HAP-1 (cell line): Measurements from ENCODE around the gene CHRNA10.
A peak's percentile ranks its signal among the peaks of the same experiment; 100 is the strongest.
"Not testable (repeated sequence)": the region's sequence is repeated elsewhere in the genome, so short reads cannot be mapped to it uniquely, and the experiment has no call there.

ENCODE experiments used
- DNase-seq, 2 experiments: peaks; one replicate each; pipeline ENCODE4 v3.0.0-alpha.2; 2016 to 2020; ENCODE audit warnings: low spot score in 2 of 2
- H3K27me3 ChIP-seq: fragments of 250-450 bp; sonication (Bioruptor Pico); 2 replicates; pipeline ENCODE4 v1.5.1; 2020; ENCODE audit warnings: low read depth, mild to moderate bottlenecking, moderate library complexity
- H3K36me3 ChIP-seq: fragments of 250-450 bp; sonication (Bioruptor Pico); replicated peaks from 2 replicates; pipeline ENCODE4 v1.5.1; 2020; ENCODE audit warnings: mild to moderate bottlenecking
- H3K4me1 ChIP-seq: fragments of 250-450 bp; sonication (Bioruptor Pico); 2 replicates; pipeline ENCODE4 v1.5.1; 2020; ENCODE audit warnings: mild to moderate bottlenecking
- H3K4me3 ChIP-seq: fragments of 250-450 bp; sonication (Bioruptor Pico); 2 replicates; pipeline ENCODE4 v1.5.1; 2020; ENCODE audit warnings: mild to moderate bottlenecking, moderate library complexity
- H3K9me3 ChIP-seq: fragments of 250-450 bp; sonication (Bioruptor Pico); 2 replicates; pipeline ENCODE4 v1.5.1; 2020; ENCODE audit warnings: mild to moderate bottlenecking, moderate library complexity
- in situ Hi-C: fragments of 300-500 bp; cut with MboI; formaldehyde crosslinking; loops from 3 replicates; pipeline ENCODE4 v1.14.3; 2020; ENCODE audit warnings: low sequenced_read_pairs, inconsistent platforms, mixed read lengths

The CHRNA10 gene

GRCh38 chr11:3657331-3657730 lies 13.9 kb downstream of the CHRNA10 start:
- H3K4me3 ChIP-seq, H3K27me3 ChIP-seq, in situ Hi-C loops, DNase-seq, H3K4me1 ChIP-seq, H3K9me3 ChIP-seq, H3K36me3 ChIP-seq: not testable (repeated sequence)

GRCh38 chr11:3655547-3655946 lies 15.6 kb downstream of the CHRNA10 start:
- Histone ChIP-seq H3K4me3 (no peak overlapping the region), H3K27me3 (no peaks in the 10 kb centered on the region), H3K4me1 (no peaks in the 10 kb centered on the region), H3K9me3 (no peaks in the 10 kb centered on the region), H3K36me3 (no peaks in the 10 kb centered on the region)
- in situ Hi-C loops, result no loop called here
- no peak for DNase-seq

DNA sequence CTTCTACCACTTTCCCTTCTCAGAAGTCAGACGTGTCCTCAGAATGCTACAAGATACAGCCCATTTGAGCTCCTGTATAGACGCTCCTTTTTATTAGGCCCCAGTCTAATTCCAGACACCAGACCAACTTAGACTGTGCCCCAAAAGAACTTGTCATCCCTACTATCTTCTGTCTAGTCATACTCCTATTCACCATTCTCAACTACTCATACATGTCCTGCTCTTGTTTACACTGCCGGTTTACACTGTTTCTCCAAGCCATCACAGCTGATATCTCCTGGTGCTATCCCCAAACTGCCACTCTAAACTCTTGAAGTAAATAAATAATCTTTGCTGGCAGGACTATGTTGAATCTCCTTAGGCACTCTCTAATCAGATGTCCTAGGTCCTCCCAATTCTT lies 18.7 kb downstream of the CHRNA10 start:
- H3K4me3 ChIP-seq, H3K4me1 ChIP-seq, H3K9me3 ChIP-seq, in situ Hi-C loops, DNase-seq, H3K36me3 ChIP-seq, H3K27me3 ChIP-seq: not testable (repeated sequence)

- H3K27me3 ChIP-seq, result not testable (repeated sequence)
Measured at GRCh38 chr11:3649374-3649773, 21.8 kb downstream of the CHRNA10 start.

GRCh38 chr11:3648843-3649242 lies 22.3 kb downstream of the CHRNA10 start:
- H3K27me3 ChIP-seq, H3K4me1 ChIP-seq, DNase-seq, H3K4me3 ChIP-seq, H3K9me3 ChIP-seq, in situ Hi-C loops, H3K36me3 ChIP-seq: not testable (repeated sequence)

More at GRCh38 chr11:3649374-3649773, 21.8 kb downstream of the CHRNA10 start:
- H3K36me3 ChIP-seq, DNase-seq, H3K9me3 ChIP-seq, in situ Hi-C loops, H3K4me1 ChIP-seq, H3K4me3 ChIP-seq: not testable (repeated sequence)

GRCh38 chr11:3645552-3645951 lies 25.6 kb downstream of the CHRNA10 start:
- DNase-seq, result no peak
- 0 out of 2 replicates have a peak, but pooled peaks cover 2% of the 10 kb centered on the region for H3K27me3 ChIP-seq
- peaks cover 11% of the 10 kb centered on the region for H3K4me1 ChIP-seq
- H3K36me3 ChIP-seq, result no peaks in the 10 kb centered on the region
- in situ Hi-C loops, result no loop called here
- no peaks in the 10 kb centered on the region for H3K9me3 ChIP-seq
- no peak overlapping the region for H3K4me3 ChIP-seq

DNA sequence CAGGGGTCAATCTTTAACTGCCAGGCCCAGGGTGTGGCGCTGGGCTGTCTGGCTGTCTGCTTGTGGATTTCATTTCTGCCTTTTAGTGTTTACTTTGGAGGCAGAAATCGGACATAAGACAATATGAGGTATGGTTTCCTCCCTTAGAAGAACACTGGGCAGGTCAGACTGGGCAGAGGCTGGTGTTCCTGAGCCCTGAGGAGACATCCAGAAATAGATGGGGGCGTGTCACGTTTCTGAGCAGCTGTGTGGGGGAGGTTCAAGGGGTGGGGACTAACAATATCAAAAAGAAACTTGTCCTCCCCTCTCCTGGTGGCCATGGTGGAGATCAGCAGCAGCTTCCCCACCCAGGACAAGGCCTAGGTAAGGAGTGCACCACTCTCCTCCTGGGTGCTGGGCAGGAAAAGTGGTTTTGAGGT lies 26.4 kb downstream of the CHRNA10 start, which contains the start of gene ART1:
ART1 (plus strand) TSS at position 312 of the 419 bp plus-strand sequence. CDS start 14,086 bp downstream, outside the sequence.
- H3K36me3 ChIP-seq, result no peaks in the 10 kb centered on the region
- H3K4me3 ChIP-seq, result no peak within 1 kb of the TSS
- H3K27me3 ChIP-seq, result 0 out of 2 replicates have a peak, but pooled peaks cover 2% of the 10 kb centered on the region
- in situ Hi-C loops, result no loop called here
- H3K9me3 ChIP-seq, result no peaks in the 10 kb centered on the region
- DNase-seq, result no peak
- H3K4me1 ChIP-seq, result peaks cover 11% of the 10 kb centered on the region

DNA sequence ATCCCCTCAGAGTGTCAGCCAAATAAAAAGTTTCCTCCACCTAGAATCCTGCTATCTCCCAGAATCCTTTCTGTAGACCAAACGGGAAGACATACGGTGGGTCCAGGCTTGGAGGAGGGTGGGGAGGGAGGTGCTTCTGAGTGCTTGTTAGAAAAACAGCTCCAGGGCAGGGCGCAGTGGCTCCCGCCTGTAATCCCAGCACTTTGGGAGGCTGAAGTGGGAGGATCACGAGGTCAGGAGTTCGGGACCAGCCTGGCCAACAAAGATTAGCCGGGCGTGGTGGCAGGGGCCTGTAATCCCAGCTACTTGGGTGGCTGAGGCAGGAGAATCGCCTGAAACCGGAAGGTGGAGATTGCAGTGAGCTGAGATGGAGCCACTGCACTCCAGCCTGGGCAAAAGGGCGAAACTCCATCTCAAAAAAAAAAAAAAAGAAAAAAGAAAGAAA lies 28.1 kb downstream of the CHRNA10 start:
- H3K9me3 ChIP-seq, H3K27me3 ChIP-seq, H3K36me3 ChIP-seq, in situ Hi-C loops: not testable (repeated sequence)
- peaks cover 11% of the 10 kb centered on the region for H3K4me1 ChIP-seq
- peak in 1 of 2 experiments; percentile 53 for DNase-seq
- peak overlapping the region; percentile 38 for H3K4me3 ChIP-seq

DNA sequence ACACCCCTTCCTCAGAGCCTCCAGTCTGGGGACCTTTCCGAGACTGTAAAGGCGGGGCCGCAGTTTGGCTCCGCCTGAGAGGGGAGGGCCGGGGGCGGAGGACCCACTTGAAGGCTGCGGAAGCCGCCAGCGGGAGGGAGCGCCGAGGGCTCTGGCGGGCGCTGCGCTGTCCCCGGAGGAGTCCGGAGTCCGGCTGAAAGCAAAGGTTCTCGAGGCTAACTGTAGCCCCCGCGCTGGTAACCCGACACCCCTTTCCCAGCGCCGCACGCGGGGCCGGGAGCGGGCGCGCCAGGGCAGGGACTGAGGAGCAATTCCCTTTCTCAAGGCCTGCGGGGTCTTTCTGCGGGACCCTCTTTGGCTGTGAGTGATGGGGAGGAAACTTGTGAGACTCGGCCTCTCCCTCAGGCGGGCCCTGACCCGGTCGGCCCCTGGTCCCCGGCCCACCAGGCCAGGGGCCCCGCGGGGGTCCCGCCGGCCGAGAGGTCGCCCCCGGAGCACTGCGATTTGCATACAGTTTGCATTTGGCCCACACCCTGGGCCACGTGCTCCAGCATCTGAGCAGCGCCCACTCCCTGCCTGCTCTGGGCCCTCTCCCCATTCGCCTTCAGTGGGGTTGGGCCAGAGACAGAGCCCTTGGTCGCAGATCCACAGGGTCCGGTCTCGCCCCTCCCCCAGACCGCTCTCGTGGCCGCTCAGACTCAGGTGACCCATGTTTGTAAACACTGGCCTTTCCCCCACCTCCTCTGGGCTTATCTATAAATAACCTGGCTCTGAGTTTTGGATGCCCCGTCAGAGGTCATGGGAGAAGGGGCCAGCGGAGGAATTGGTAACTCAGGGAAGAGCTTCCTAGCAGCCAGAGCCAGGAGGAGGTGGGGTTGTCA lies 28.9 kb downstream of the CHRNA10 start:
- H3K4me1 ChIP-seq, result peaks cover 11% of the 10 kb centered on the region
- H3K36me3 ChIP-seq, result no peaks in the 10 kb centered on the region
- H3K9me3 ChIP-seq, result no peaks in the 10 kb centered on the region
- DNase-seq, result peak; percentile 77 to 96
- in situ Hi-C loops, result no loop called here
- H3K27me3 ChIP-seq, result no peaks in the 10 kb centered on the region
- peak overlapping the region; percentile 38 for H3K4me3 ChIP-seq

- Histone ChIP-seq H3K27me3 (no peaks in the 10 kb centered on the region), H3K4me1 (peaks cover 11% of the 10 kb centered on the region), H3K9me3 (no peaks in the 10 kb centered on the region), H3K4me3 (peak within 1 kb of the TSS; percentile 38), H3K36me3 (no peaks in the 10 kb centered on the region)
- DNase-seq, result no peak
- in situ Hi-C loops, result no loop called here
Measured at GRCh38 chr11:3641701-3642070, 29.5 kb downstream of the CHRNA10 start, which contains the start of gene ART5. ART5 (minus strand) TSS chr11:3641992; CDS start chr11:3641862, 130 bp downstream.

DNA sequence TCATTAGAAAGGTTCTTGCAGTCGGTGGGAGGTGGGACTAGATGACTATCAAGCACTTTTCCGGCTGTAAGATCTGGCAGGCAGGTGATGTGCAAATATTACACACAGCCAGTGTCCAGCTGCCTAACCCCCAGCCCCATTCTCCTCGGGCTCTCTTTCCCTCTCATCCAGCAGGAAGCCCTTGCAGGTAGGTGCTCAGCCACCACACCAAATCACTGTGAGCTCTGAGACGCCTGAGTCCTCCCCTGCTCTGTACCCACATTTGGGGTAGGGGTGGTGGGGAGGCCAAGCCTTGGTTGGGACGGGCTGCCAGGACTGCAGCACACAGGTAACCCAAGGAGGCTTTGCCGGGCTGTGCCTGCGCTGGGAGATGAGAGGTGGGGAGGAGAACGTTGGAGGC lies 30.0 kb downstream of the CHRNA10 start:
- no peaks in the 10 kb centered on the region for H3K36me3 ChIP-seq
- in situ Hi-C loops, result no loop called here
- no peak overlapping the region for H3K4me3 ChIP-seq
- H3K9me3 ChIP-seq, result no peaks in the 10 kb centered on the region
- peaks cover 11% of the 10 kb centered on the region for H3K4me1 ChIP-seq
- DNase-seq, result no peak
- H3K27me3 ChIP-seq, result no peaks in the 10 kb centered on the region

DNA sequence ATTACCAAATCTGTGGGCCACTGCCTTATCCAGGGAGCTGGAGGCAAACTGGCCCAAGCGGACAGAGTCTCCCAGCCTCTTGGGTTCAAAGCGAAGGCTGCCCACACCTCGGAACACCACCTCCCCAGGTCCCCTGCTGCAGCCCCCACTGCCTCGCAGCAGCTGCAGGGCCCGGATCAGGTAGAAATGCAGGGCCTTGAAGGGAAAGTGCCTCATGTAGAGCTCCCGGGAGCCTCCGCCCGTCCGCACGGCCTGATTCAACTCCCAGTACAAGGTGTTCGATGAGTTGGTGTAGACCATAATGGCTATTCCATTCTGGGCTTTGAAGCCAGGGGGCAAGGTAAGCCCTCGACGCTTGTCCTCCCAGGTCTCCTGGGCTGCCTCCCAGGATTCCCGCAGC lies 31.3 kb downstream of the CHRNA10 start:
- no peak for DNase-seq
- H3K9me3 ChIP-seq, result no peaks in the 10 kb centered on the region
- H3K4me3 ChIP-seq, result no peak overlapping the region
- peaks cover 11% of the 10 kb centered on the region for H3K4me1 ChIP-seq
- no peaks in the 10 kb centered on the region for H3K27me3 ChIP-seq
- in situ Hi-C loops, result no loop called here
- H3K36me3 ChIP-seq, result no peaks in the 10 kb centered on the region

- in situ Hi-C loops, result no loop called here
- H3K36me3 ChIP-seq, result no peaks in the 10 kb centered on the region
Measured at GRCh38 chr11:3638513-3638912, 32.7 kb downstream of the CHRNA10 start.

GRCh38 chr11:3637201-3637600 lies 34.0 kb downstream of the CHRNA10 start:
- Histone ChIP-seq H3K4me3 (no peak overlapping the region), H3K27me3 (no peaks in the 10 kb centered on the region), H3K4me1 (peaks cover 3% of the 10 kb centered on the region), H3K36me3 (no peaks in the 10 kb centered on the region), H3K9me3 (no peaks in the 10 kb centered on the region)
- in situ Hi-C loops, result no loop called here
- DNase-seq, result no peak

More at GRCh38 chr11:3638513-3638912, 32.7 kb downstream of the CHRNA10 start:
- DNase-seq, result no peak
- no peaks in the 10 kb centered on the region for H3K27me3 ChIP-seq
- no peaks in the 10 kb centered on the region for H3K9me3 ChIP-seq
- H3K4me3 ChIP-seq, result no peak overlapping the region
- H3K4me1 ChIP-seq, result peaks cover 11% of the 10 kb centered on the region
